Stimulated activated naive CD4-positive, alpha-beta T cell (primary cell): ENCODE measurements around the gene ZBTB22.
"Not testable (repeated sequence)": the region's sequence is repeated elsewhere in the genome, so short reads cannot be mapped to it uniquely, and the experiment has no call there.

Experiments
- DNase-seq, 6 experiments: peaks; one replicate each; lab custom pipeline; 2025; lab: John Stamatoyannopoulos, UW

Gene ZBTB22

GRCh38 chr6:33301877-33302276, 15.7 kb downstream of the ZBTB22 start:
- no peak for DNase-seq

GRCh38 chr6:33299237-33299944, 18.2 kb downstream of the ZBTB22 start:
- peak; percentile 88 to 93 (median 91) for DNase-seq

- DNase-seq, result peak in 3 of 6 experiments; percentile 38 to 76 (median 64)
Measured at GRCh38 chr6:33298773-33299236, 18.7 kb downstream of the ZBTB22 start, which contains the start of gene RGL2. Gene RGL2 (minus strand): TSS chr6:33298942. CDS start chr6:33298610, 332 bp downstream.

- DNase-seq, result peak; percentile 48 to 74 (median 68)
Measured at GRCh38 chr6:33297956-33298772, 19.4 kb downstream of the ZBTB22 start.

GRCh38 chr6:33297406-33297955, 20.1 kb downstream of the ZBTB22 start:
- DNase-seq, result no peak

GRCh38 chr6:33296797-33297405, 20.6 kb downstream of the ZBTB22 start:
- no peak for DNase-seq

- DNase-seq, result no peak
Measured at GRCh38 chr6:33295621-33296369, 21.7 kb downstream of the ZBTB22 start.

GRCh38 chr6:33294086-33294823, 23.3 kb downstream of the ZBTB22 start:
- no peak for DNase-seq

GRCh38 chr6:33292996-33293682, 24.4 kb downstream of the ZBTB22 start:
- DNase-seq, result no peak

GRCh38 chr6:33290459-33290858, 27.1 kb downstream of the ZBTB22 start:
- DNase-seq, result no peak

- no peak for DNase-seq
Measured at GRCh38 chr6:33289784-33290315, 27.7 kb downstream of the ZBTB22 start.

- DNase-seq, result peak; percentile 66 to 97 (median 84)
Measured at GRCh38 chr6:33288921-33289783, 28.4 kb downstream of the ZBTB22 start, which contains the start of the genes PFDN6 and WDR46. Gene PFDN6 (plus strand): TSS chr6:33289601. CDS start chr6:33289857, 256 bp downstream. Gene WDR46 (minus strand): TSS chr6:33289239. CDS start chr6:33289170, 69 bp downstream.

- no peak for DNase-seq
Measured at GRCh38 chr6:33288141-33288920, 29.2 kb downstream of the ZBTB22 start.

- DNase-seq, result no peak
Measured at GRCh38 chr6:33286946-33287914, 30.3 kb downstream of the ZBTB22 start.

- not testable (repeated sequence) for DNase-seq
Measured at GRCh38 chr6:33285214-33285613, 32.3 kb downstream of the ZBTB22 start.

- DNase-seq, result no peak
Measured at GRCh38 chr6:33280539-33280938, 37.0 kb downstream of the ZBTB22 start.
